ENCODE results near the gene RBMS3.
"Not testable (repeated sequence)": the region's sequence is repeated elsewhere in the genome, so short reads cannot be mapped to it uniquely, and the experiment has no call there.

RBMS3 gene

GRCh38 chr3:29493109-29493508 lies 212.2 kb downstream of the RBMS3 start:
- DNase-seq: no peak

DNA sequence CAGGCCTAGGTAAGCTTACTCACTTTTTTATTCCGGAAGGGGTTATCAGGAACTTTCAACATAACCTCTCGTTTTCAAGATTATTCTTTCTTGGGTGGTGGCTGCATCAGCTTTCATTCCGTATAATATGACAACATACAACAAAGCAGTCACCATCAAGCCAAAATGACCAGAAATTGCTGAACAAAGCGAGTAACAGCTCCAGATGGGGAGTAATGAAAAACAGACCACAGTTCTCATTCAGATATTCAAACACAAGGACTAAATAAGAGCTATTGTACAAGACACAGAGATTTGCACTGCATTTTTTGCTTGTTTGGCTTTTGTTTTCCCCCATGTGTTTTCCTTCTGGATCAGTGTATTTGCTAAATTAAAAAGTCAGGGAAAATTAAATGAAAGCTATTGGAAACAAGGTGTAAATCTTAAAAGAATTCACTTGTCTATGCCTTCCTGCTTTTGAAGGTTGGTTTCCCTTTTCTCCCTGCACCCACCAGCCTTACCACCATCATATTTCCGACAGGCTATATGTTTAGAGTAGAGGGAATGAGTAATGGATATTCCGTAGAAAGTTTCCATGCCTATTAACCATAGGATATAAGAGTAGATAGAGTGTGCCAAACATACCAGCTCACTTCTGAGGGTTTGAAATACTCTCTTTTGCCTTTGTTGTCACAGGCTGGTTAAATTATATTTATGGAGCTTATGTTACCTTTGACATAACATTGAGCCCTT lies 213.6 kb downstream of the RBMS3 start:
- no peak for DNase-seq

DNA sequence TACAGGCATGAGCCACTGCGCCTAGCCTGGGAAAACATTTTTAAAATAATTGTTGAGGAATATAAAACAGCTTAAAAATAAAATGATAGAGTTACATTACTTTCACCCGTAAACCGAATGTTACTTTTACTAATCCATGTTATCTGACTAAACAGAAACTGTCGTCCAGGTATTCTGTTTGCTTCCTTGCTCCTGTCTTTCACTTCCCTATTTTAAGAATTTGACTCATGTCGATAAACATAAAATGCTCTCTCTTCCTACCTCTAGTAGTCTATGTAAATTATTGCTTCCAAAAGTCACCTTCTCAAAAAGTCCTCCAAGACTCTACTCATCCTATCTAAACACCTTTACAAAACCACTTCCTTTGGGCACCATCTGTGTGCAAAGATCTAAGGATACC lies 216.4 kb downstream of the RBMS3 start:
- no peak for DNase-seq

DNA sequence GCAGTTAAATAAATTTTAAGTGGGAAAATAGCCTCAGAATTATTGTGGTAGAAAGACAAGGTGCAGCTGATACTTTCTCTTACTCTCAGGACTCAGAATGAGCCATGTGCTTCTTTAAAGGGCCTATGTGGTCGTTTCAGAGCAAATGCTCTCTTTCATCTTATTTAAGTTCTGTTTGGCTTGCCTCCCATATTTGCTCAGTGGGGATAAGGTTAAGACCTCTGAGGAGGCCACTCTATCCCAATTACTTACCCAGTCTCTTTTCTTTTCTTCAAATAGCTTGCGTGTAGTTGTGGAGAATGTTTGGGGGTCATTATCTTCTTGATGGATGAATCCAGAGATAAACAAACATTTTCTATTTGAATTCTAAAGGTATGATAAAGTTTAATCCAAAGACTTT lies 221.9 kb downstream of the RBMS3 start:
- no peak for DNase-seq

DNA sequence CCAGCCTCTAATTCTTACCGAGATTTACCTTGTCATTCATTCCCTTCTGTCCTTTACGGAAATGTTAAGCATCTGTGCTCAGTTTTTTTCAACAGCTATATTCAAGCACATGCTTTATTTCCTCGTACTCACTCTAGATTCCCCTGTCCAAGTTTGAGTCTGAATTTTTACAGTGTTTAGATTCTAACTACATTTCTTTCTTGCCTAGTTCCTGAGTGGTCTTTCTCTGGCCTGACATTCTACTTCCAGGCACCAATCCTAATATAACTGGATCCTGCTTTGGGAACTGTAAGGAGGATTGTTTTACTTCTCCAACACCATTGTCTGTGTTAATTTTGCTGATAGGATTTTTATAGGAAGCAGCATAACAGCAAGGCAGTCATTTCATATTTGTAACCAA lies 222.4 kb downstream of the RBMS3 start:
- DNase-seq: no peak

DNA sequence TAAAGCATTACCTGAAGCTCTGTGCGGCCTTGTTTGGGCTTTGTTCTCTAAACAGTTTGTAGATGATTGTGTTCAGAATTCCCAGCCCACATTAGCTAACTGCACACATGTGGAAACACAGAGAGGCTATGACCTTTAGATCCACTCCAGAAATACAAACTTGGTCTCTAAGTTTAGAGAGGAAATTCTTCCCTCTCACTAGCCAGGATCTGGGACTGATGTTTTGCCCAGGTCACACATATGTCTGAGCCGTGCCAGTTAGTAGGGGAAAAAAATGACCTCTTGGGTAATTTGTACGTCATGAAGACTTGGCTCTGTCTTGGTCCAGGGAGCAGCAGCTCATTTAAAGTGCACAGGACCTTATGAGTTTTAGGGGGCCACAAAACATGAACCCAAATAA lies 223.1 kb downstream of the RBMS3 start:
- no peak for DNase-seq

GRCh38 chr3:29506502-29506901 lies 225.6 kb downstream of the RBMS3 start:
- DNase-seq: no peak

DNA sequence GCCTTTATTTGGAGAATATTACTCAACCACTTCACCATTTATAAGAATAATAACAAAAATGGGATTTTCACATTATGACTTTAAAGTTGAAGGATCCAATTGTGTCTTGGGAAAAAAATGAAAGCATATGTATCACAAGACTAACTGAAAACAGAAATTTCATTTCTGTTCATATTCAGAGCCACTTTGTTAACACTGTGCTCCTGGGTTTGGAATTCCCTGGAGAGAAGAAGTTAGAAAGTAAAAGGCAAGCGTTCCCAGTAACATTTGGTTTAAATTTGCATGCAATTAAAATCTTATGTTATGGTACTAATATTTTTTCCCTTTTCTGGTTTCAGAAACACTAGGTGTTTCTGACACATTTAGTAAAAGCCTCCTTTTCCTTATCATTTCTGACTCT lies 230.8 kb downstream of the RBMS3 start:
- DNase-seq: no peak

DNA sequence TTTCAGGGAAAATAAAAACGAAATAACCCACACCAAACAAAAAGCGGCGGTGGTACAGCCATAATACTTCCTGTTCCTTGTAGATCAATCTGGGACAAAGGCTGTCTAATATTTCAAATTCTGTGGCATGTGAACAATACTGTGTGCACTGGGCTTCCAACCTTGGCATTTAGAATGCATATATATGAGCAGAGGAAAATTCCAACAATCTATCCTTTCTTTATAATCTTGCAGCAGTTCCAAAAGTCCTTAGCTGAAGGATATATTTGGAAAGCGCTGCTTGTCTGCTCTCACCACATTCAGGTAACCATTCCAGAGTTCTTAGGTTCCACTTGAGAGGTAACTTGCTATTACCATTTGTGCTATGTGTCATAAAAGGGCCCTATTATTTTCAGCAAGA lies 231.8 kb downstream of the RBMS3 start:
- no peak for DNase-seq

- no peak for DNase-seq
Observed at GRCh38 chr3:29513236-29513635, 232.4 kb downstream of the RBMS3 start.

DNA sequence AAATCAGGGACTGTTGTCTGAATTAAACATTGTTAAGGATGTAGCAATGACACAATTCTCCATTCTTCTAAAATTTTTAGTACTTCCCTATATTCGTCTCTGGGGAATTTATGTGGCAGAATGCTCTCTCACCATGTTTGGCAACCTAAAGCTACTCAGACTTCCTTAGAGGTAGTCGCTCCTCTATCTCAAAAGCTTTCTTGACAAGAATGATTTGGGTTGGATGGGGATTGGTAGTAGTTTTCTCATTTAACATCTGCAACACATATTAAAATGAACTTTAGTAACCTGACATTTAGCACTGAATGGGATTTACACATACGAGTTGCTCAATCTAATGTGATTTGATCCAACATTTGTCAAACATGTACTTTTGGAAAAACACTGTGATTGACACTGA lies 233.3 kb downstream of the RBMS3 start:
- DNase-seq: no peak

GRCh38 chr3:29514912-29515311 lies 234.0 kb downstream of the RBMS3 start:
- DNase-seq: no peak

DNA sequence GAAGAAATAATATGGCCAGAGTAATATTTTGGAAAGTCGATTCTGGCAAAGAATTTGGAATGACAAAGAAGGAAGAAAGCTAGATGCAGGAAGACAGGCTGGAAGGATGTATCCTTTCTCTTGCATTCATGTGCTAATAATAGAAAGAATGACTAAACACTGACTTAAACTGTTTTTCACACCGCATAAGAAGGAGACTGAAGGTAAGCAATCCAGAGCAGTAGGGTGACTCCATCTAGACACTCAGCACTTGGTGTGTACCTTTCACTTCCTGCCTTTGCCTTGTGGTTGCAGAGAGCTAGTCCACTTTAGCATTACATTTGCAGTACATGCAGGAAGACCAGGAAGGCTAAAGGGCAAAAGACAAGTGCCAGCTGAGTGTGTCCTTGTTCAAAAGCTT lies 234.6 kb downstream of the RBMS3 start:
- peak; percentile 74 for DNase-seq

DNA sequence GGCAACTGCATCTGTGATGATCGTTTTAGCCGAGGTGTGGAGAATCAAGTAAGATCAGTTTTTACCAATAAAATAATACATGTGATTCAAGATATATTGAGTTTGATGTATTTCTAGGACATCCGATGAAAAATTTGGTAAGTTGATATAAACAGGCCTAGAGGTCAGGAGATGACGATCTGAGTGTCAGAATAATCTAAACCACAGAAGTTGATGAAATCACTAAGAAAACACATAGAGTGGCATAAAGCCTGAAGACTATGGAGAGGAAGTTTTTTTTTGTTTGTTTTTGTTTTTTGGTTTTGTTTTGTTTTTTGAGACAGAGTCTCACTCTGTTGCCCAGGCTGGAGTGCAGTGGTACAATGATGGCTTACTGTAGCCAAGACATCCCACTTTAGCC lies 235.3 kb downstream of the RBMS3 start:
- no peak for DNase-seq

GRCh38 chr3:29520764-29521163 lies 239.9 kb downstream of the RBMS3 start:
- DNase-seq: no peak

GRCh38 chr3:29521293-29521692 lies 240.4 kb downstream of the RBMS3 start:
- DNase-seq: no peak

DNA sequence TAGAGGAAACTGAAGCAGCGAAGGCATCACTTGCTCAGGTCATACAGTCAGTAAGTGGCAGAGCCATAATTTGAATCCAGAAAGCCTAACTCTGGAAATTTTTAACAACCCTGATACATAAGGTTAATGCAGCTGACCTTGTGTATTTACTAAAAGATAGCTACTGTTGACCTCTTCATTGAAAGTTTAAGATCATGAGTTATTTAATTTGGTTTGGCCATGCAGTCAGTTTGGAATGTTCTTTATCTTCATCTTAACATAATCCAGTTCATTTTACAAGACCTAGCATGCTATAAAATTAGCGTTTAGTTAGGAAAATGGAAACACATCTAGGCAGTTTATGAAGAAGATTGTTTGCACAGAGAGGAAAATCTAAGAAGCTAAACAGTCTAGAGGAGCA lies 240.9 kb downstream of the RBMS3 start:
- no peak for DNase-seq

DNA sequence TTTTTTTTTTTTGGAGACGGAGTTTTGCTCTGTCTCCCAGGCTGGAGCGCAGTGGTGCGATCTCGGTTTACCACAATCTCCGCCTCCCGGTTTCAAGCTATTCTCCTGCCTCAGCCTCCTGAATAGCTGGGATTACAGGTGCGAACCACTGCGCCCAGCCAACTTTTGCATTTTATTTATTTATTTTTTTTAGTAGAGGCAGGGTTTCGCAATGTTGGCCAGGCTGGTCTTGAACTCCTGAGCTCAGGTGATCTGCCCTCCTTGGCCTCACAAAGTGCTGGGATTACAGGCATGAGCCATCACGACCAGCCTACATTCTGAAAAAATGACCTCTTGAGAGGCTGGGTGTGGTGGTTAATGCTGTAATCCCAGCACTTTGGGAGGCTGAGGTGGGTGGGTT lies 243.6 kb downstream of the RBMS3 start:
- not testable (repeated sequence) for DNase-seq

- DNase-seq: no peak
Observed at GRCh38 chr3:29525254-29525881, 244.5 kb downstream of the RBMS3 start.

DNA sequence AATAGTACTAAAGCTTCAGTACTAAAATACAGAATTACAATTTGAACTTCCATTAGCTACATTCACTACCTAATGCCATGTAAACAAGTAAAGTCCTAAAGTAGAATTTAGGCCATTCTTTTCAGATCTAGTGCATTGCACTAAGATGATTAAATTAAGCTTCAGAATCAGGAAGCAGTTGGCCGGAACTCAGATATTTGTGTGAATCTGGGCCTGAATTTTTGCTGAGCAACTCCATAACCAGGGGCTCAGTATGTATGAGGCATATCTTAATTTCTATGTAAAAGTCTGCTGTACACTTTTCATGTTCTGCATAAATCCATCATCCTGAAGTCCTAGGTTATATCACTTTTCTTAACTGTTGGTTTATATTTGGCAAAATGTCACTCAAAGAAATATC lies 246.4 kb downstream of the RBMS3 start:
- DNase-seq: no peak

- DNase-seq: no peak
Observed at GRCh38 chr3:29531644-29532043, 250.8 kb downstream of the RBMS3 start.

DNA sequence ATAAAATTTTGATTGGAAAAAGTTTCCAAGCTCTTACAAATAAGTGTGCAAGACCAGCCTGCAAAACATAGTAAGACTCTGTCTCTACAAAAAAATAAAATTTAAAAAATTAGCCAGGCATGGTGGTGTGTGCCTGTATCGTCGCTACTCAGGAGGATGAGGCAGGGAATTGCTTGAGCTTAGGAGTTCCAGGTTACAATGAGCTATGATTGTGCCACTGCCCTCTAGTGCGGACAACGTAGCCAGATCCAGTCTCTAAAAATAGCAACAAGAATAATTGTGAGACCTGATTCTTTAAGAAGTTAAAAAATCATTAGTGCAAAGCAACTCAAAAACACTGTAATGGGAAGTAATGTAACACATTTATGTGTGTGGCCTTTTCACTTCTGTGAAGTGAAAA lies 251.6 kb downstream of the RBMS3 start:
- no peak for DNase-seq

GRCh38 chr3:29534006-29534405 lies 253.1 kb downstream of the RBMS3 start:
- no peak for DNase-seq

DNA sequence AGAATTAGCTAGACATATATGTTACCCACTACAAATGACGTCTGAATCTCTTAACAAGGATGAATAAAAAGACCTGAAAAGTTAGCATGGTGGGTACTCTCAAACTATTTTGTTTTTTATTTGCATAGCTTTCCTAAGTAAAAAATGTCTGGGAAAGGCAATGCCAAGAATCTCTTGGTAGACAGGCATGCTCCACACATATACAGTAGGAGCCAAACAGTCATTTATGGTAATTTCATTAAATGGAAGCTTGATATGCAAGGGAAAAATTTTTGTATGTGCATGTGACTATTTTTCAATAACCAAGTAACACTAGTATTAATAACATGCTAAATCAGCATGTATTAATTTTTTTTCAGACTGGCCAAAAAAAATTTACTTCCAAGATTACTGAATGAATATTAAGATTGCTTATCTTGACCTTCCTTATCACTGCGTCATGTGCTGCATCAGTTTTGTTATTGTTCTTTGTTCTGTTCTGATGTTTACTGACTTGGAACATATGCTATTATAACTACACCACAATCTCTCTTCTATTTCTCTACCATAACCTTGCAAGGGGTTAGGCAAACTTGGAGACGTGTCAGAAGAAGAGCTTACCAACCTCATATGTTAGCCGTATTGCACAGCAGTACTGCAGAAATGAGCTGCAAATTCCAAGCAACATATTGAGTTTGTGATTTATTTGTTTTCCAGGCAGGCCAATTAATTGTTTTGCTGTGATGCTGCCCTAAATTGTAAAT lies 255.3 kb downstream of the RBMS3 start:
- no peak for DNase-seq
